MM.1S (cell line): ENCODE data around the gene CALD1.

Experiments
- DNase-seq: peaks from one replicate; pipeline ENCODE4 v3.0.0-alpha.2; 2015
- H2AFZ ChIP-seq: fragments of 300-600 bp; sonication (generic); 2 replicates; pipeline ENCODE4 v1.6.0; 2016; ENCODE audit warnings: antibody characterized with exemption, low read length
- H3F3A ChIP-seq: fragments of 300-600 bp; sonication (generic); 2 replicates; pipeline ENCODE4 v1.6.1; 2016; ENCODE audit warnings: mild to moderate bottlenecking, antibody characterized with exemption, low read length, moderate library complexity, mixed read lengths; ENCODE audit not compliant: insufficient read depth
- H3K27ac ChIP-seq: fragments of 300-600 bp; sonication (generic); 2 replicates; pipeline ENCODE4 v1.5.1; 2016; ENCODE audit warnings: mild to moderate bottlenecking, low read length
- H3K27me3 ChIP-seq: fragments of 300-600 bp; sonication (generic); replicated peaks from 2 replicates; pipeline ENCODE4 v1.6.0; 2016; ENCODE audit warnings: low read length; ENCODE audit not compliant: insufficient read depth
- H3K36me3 ChIP-seq: fragments of 300-600 bp; sonication (generic); replicated peaks from 2 replicates; pipeline ENCODE4 v1.6.1; 2016; ENCODE audit warnings: mild to moderate bottlenecking, low read length, mixed read lengths; ENCODE audit not compliant: insufficient read depth
- H3K4me1 ChIP-seq: fragments of 300-600 bp; sonication (generic); 2 replicates; pipeline ENCODE4 v1.6.1; 2016; ENCODE audit warnings: low read length, mixed read lengths
- H3K4me2 ChIP-seq: fragments of 300-600 bp; sonication (generic); 2 replicates; pipeline ENCODE4 v1.6.0; 2016; ENCODE audit warnings: low read depth, low read length
- H3K4me3 ChIP-seq: fragments of 300-600 bp; sonication (generic); 2 replicates; pipeline ENCODE4 v1.5.1; 2016; ENCODE audit warnings: low read length, mixed read lengths
- H3K79me2 ChIP-seq: fragments of 300-600 bp; sonication (generic); 2 replicates; pipeline ENCODE4 v1.6.1; 2016; ENCODE audit warnings: mixed run types, low read length, mixed read lengths
- H3K9ac ChIP-seq: fragments of 300-600 bp; sonication (generic); 2 replicates; pipeline ENCODE4 v1.6.1; 2016; ENCODE audit warnings: low read length, mixed read lengths
- H3K9me2 ChIP-seq: fragments of 300-600 bp; sonication (generic); replicated peaks from 2 replicates; pipeline ENCODE4 v1.6.1; 2016; ENCODE audit warnings: mild to moderate bottlenecking, low read length, mixed read lengths; ENCODE audit not compliant: insufficient read depth
- H3K9me3 ChIP-seq: fragments of 300-600 bp; sonication (generic); replicated peaks from 2 replicates; pipeline ENCODE4 v1.6.1; 2016; ENCODE audit warnings: mild to moderate bottlenecking, low read length, mixed read lengths; ENCODE audit not compliant: insufficient read depth
- H4K20me1 ChIP-seq: fragments of 300-600 bp; sonication (generic); 2 replicates; pipeline ENCODE4 v1.6.1; 2016; ENCODE audit warnings: mild to moderate bottlenecking, low read length, moderate library complexity, mixed read lengths; ENCODE audit not compliant: insufficient read depth
- EZH2 ChIP-seq: fragments of 300-600 bp; sonication (generic); optimal IDR thresholded peaks from 2 replicates; pipeline ENCODE3; 2017; ENCODE audit warnings: low read depth, mild to moderate bottlenecking, antibody characterized with exemption, low read length, mixed read lengths
- EZH2phosphoT487 ChIP-seq: fragments of 300-600 bp; sonication (generic); IDR thresholded peaks from 2 replicates; pipeline ENCODE4 v1.6.1; 2018; ENCODE audit warnings: antibody characterized with exemption, low read length
- TF ChIP-seq, protein P1 (sequence below): fragments of 300-600 bp; sonication (generic); IDR thresholded peaks from 2 replicates; pipeline ENCODE4 v1.5.1; 2016; ENCODE audit warnings: antibody characterized with exemption, low read length, mixed read lengths

Gene CALD1

DNA sequence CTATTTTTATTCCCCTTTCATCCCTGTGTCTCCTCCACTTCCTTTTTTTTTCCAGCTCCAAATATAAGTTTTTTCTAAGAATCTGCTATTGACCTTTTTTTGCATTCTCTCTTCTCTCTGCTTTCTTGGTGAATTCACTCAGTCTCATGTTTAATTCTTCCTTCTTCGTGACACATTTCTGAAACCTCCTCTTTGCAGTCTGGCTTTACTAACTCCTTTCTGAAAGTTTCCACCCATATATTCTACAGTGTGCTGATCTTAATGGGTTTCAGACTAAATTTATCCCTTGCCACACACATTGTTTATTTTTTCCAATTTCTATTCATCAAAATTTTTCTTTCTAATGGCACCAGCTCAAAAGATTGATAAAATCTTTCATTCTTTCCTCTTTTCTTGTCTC is 47.8 kb upstream of the CALD1 start:
- Histone ChIP-seq H3K36me3 (no peaks in the 10 kb centered on the region), H3F3A (0 out of 2 replicates have a peak, but pooled peaks cover 6% of the 10 kb centered on the region), H3K79me2 (no peaks in the 10 kb centered on the region), H3K4me2 (peak overlapping the region; percentile 27; the same call in 1 of the 2 replicates), H3K27me3 (no peaks in the 10 kb centered on the region), H3K9me2 (no peaks in the 10 kb centered on the region), H3K9me3 (no peaks in the 10 kb centered on the region), H3K27ac (peak overlapping the region; percentile 22; the same call in 1 of the 2 replicates), H4K20me1 (no peaks in the 10 kb centered on the region), H3K9ac (no peak overlapping the region), H2AFZ (no peak overlapping the region), H3K4me3 (no peak overlapping the region), H3K4me1 (peaks cover 18% of the 10 kb centered on the region)
- TF ChIP-seq, protein P1, sequence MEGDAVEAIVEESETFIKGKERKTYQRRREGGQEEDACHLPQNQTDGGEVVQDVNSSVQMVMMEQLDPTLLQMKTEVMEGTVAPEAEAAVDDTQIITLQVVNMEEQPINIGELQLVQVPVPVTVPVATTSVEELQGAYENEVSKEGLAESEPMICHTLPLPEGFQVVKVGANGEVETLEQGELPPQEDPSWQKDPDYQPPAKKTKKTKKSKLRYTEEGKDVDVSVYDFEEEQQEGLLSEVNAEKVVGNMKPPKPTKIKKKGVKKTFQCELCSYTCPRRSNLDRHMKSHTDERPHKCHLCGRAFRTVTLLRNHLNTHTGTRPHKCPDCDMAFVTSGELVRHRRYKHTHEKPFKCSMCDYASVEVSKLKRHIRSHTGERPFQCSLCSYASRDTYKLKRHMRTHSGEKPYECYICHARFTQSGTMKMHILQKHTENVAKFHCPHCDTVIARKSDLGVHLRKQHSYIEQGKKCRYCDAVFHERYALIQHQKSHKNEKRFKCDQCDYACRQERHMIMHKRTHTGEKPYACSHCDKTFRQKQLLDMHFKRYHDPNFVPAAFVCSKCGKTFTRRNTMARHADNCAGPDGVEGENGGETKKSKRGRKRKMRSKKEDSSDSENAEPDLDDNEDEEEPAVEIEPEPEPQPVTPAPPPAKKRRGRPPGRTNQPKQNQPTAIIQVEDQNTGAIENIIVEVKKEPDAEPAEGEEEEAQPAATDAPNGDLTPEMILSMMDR, result no peak
- TF ChIP-seq EZH2 (no peak), EZH2phosphoT487 (no peak)
- peak; percentile 41 for DNase-seq

DNA sequence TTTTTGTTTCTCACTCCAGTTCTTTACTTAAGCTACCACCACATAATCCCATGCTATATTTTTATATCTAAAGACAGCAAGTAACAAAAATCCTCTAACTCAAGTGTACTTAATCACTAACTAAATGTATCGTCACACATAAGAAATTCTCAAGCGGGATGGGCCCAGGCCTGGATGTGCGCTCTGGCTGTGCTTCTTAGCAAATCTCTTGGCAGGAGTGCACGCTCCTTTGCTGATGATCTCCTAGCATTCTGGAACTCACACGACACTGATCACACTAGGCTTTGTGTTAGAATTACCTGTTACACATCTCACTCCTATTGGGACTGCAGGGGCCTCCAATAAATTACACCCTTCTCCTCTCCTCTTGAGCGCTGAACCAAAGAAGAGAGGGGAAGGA is 46.7 kb upstream of the CALD1 start:
- TF ChIP-seq, protein P1, result no peak
- Histone ChIP-seq H3F3A (0 out of 2 replicates have a peak, but pooled peaks cover 6% of the 10 kb centered on the region), H3K27me3 (no peaks in the 10 kb centered on the region), H3K9me3 (no peaks in the 10 kb centered on the region), H3K9ac (no peak overlapping the region), H3K4me1 (peaks cover 18% of the 10 kb centered on the region), H3K79me2 (no peaks in the 10 kb centered on the region), H3K4me3 (no peak overlapping the region), H3K4me2 (no peak overlapping the region), H3K36me3 (no peaks in the 10 kb centered on the region), H3K27ac (no peak overlapping the region), H2AFZ (no peak overlapping the region), H4K20me1 (no peaks in the 10 kb centered on the region), H3K9me2 (no peaks in the 10 kb centered on the region)
- no peak for DNase-seq

DNA sequence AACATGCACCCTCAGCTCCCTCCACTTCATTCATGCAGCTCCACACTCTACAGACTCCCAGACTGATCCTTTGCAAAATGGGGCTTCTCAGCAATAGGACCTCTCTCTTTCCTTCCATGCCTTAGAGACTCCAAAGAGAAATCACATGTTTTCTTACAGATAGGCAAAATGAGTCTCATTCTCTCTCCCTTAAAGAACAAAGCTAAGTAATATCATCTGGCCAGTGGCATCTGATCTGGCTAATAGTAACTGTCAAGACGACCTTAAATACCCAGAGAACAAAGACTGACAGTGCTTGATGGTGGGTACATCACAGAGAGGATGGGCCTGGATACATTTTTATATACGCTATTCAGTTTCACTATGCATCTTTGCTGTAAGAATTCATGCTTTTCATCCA is 43.1 kb upstream of the CALD1 start:
- H3K4me1 ChIP-seq, result peaks cover 9% of the 10 kb centered on the region
- no peak overlapping the region for H3K27ac ChIP-seq
- 0 out of 2 replicates have a peak, but pooled peaks cover 6% of the 10 kb centered on the region for H3F3A ChIP-seq
- no peak overlapping the region for H3K4me2 ChIP-seq
- no peaks in the 10 kb centered on the region for H3K36me3 ChIP-seq
- no peak for DNase-seq
- no peaks in the 10 kb centered on the region for H3K9me3 ChIP-seq
- TF ChIP-seq, protein P1, result no peak
- TF ChIP-seq EZH2phosphoT487 (no peak), EZH2 (no peak)
- no peaks in the 10 kb centered on the region for H4K20me1 ChIP-seq
- H3K4me3 ChIP-seq, result no peak overlapping the region
- no peak overlapping the region for H3K9ac ChIP-seq
- no peaks in the 10 kb centered on the region for H3K27me3 ChIP-seq
- no peaks in the 10 kb centered on the region for H3K9me2 ChIP-seq
- no peak overlapping the region for H2AFZ ChIP-seq
- H3K79me2 ChIP-seq, result no peaks in the 10 kb centered on the region
